ENCODE measurements around the gene TSPEAR.
"Not testable (repeated sequence)": the region's sequence is repeated elsewhere in the genome, so short reads cannot be mapped to it uniquely, and the experiment has no call there.

DNA sequence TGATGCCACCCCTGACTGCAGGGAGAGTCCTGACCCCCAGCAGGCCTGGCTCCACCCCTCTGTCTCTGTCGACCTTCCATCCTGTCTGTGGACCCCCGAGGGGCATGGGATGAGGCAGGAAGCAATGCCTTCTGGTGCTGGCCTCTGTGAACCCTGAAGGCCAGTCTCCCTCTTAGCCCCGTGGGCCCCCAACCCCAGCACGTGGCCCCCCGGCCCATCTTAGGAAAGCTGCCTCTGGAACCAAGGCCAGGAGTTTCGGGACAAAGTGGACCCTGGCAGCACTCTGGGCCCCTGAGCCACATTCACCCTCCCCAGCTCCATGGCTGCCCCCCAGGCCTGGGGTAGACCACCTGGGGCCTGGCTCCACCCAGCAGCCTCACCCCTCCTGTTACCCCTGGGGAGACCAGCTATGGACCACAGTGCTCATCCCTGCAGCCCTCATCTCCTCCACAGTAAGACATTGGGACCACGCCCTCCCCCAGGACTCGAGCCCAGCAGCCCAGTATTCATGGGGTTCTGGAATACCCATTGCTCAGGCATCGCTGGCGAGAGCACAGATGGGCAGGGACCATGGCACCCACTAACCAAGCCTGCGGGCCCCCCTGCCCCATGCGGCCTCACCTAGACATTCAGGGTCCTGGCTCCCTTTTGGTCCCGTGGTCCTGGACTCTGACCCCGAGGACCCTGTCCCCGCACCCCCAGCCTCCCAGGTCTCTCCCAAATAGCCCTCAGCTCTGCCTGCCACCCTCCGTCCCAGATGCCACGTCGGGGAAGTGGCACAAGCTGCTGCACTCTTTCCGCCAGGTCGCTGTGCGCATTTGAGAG lies 72.7 kb downstream of the TSPEAR start:
- TF ChIP-seq ZC3H10 (CRISPR knock-in tag; IDR thresholded peaks at IDR 0.05); OSR1 (CRISPR knock-in tag; IDR thresholded peaks at IDR 0.05); CSDC2 (CRISPR knock-in tag; IDR thresholded peaks at IDR 0.05); PATZ1 (CRISPR knock-in tag; IDR thresholded peaks at IDR 0.05; ENCODE audit: borderline replicate concordance); TCF4 (CRISPR knock-in tag; IDR thresholded peaks at IDR 0.05; ENCODE audit: borderline replicate concordance); ZNF8 (CRISPR knock-in tag; IDR thresholded peaks at IDR 0.05); ISL1 (CRISPR knock-in tag; IDR thresholded peaks at IDR 0.05); ZFP30 (CRISPR knock-in tag; IDR thresholded peaks at IDR 0.05); GLIS3 (CRISPR knock-in tag; IDR thresholded peaks at IDR 0.05); ZFP3 (CRISPR knock-in tag; IDR thresholded peaks at IDR 0.05); CSRNP3 (CRISPR knock-in tag; IDR thresholded peaks at IDR 0.05): not testable (repeated sequence)
- TF ChIP-seq, protein P1, sequence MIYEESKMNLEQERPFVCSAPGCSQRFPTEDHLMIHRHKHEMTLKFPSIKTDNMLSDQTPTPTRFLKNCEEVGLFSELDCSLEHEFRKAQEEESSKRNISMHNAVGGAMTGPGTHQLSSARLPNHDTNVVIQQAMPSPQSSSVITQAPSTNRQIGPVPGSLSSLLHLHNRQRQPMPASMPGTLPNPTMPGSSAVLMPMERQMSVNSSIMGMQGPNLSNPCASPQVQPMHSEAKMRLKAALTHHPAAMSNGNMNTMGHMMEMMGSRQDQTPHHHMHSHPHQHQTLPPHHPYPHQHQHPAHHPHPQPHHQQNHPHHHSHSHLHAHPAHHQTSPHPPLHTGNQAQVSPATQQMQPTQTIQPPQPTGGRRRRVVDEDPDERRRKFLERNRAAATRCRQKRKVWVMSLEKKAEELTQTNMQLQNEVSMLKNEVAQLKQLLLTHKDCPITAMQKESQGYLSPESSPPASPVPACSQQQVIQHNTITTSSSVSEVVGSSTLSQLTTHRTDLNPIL (CRISPR knock-in tag; IDR thresholded peaks at IDR 0.05; ENCODE audit: low read depth): not testable (repeated sequence)

Data from SK-N-SH treated with all-trans-retinoic acid at 6 μM for 48 hours (cell line).